GM12892 (cell line): Measurements from ENCODE around the gene PRDM2.

ENCODE experiments used
- DNase-seq: peaks from one replicate; pipeline ENCODE4 v3.0.0; 2011; ENCODE audit not compliant: insufficient read length
- FAIRE-seq: peaks from 2 replicates; lab custom pipeline; 2011; peaks lifted over from hg19 to GRCh38; lab: Jason Lieb, UNC
- POLR2A ChIP-seq: IDR thresholded peaks from 2 replicates; pipeline ENCODE4 v1.6.1; 2011; ENCODE audit warnings: low read depth, low read length, control low read depth
- POLR2AphosphoS5 ChIP-seq: IDR thresholded peaks from 2 replicates; pipeline ENCODE4 v1.6.1; 2011; ENCODE audit warnings: low read depth, low read length, control low read depth
- TAF1 ChIP-seq: IDR thresholded peaks from 2 replicates; pipeline ENCODE4 v1.6.1; 2011; ENCODE audit warnings: low read depth, mild to moderate bottlenecking, control low read depth, low read length, borderline replicate concordance

PRDM2 gene

DNA sequence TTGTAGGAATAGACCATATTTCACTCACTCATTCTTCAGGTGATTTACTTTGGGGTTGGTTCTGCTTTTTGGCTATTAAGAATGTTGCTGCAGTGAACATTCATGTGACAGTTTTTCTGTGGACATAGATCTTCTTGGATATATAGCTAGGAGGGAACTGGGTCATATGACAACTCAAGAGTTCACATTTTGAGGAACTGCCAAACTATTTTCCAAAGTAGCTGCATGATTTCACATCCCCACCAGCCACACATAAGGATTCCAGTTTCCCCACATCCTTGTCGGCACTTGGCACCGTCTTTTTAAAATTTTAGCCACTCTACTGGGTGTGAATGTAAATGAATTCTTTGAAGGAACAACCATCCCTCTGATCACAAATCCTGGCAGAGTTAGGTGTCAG is 126.0 kb downstream of the PRDM2 start:
- no peak for FAIRE-seq
- no peak for DNase-seq
- TF ChIP-seq POLR2A: no peak
- TF ChIP-seq POLR2AphosphoS5: no peak
- TF ChIP-seq TAF1: no peak

DNA sequence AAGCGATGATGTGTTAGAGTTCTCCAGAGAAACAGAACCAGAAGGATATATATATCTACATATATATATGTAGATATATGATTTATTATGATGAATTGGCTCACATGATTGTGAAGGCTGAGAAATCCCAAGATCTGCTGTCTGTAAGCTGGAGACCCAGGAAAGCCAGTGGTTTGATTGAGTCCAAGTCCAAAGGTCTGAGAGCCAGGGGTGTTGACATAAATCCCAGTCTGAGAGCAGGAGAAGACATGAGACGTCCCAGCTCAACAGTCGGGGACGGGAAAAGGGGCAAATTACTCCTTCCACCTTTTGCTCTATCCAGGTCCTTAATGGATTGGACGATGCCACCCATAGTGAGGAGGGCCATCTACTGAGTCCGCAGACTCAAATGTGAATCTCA is 126.6 kb downstream of the PRDM2 start:
- DNase-seq (no peak), FAIRE-seq (no peak)
- TF ChIP-seq TAF1 (no peak), POLR2AphosphoS5 (no peak), POLR2A (no peak)

DNA sequence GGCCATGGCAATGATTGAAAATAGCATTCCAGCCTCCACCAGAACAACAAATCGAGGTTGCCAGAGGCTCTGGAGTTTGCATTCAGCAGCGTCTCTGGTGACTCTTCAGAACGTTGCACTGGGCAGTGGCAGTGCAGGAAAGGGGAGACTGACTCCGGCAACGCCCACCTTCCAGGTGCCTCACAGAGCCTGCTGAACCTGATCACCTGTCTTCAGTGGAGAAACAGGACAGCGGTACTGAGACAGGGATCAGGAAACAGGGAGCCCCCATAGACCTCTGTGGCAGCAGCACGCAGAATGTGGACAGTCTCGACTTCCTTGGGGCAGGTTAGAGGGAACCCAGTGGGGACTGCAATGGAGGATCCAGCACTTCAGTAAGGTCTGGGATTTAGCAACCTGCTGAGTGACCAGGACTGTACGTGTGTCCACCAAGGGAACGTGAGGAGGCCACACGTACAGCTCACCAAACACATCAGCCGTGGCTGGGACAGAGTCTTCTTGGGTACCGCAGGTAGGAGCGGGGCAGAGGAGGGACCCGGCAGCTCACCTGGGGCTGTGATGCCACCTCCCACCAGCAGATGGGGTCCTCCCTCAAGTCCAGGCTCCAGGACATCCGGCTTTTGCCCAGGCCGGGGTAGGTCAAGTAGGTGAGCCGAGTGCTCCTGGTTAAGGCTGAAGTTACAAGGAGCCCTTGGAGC is 128.6 kb downstream of the PRDM2 start:
- FAIRE-seq: no peak
- peak; percentile 66 for DNase-seq
- TF ChIP-seq TAF1 (no peak), POLR2A (no peak), POLR2AphosphoS5 (no peak)

DNA sequence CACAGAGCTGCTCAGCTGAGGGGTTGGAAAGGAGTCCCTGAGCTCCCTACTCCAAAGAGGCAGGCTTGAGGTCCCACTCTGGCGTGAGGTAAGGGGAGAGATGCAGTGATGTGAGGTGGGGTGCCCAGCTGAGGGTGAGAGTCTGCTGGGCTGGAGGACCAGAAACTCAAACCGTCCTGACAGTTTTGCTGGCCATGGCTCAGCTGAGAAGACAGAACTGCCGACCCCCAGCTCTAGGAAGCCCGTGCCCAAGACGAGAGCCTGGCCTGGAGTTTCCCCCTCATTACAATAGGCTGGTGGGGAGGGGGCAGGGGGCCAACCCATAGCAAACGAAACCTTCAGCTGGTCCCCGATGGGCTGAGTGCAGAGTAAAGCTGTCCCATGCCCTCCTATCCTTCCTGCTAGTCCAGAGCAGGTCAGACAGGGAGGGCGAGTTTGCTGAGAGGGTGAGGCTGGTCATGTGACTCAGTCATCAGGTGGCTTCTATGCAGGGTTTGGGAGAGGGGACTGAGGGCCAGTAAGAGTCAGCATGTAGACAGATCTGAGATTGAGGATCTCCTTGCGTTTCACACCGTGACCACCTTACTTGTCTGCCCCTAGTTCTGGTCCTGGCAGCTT is 129.3 kb downstream of the PRDM2 start:
- DNase-seq: no peak
- no peak for FAIRE-seq
- TF ChIP-seq POLR2A: no peak
- TF ChIP-seq TAF1: no peak
- TF ChIP-seq POLR2AphosphoS5: no peak

DNA sequence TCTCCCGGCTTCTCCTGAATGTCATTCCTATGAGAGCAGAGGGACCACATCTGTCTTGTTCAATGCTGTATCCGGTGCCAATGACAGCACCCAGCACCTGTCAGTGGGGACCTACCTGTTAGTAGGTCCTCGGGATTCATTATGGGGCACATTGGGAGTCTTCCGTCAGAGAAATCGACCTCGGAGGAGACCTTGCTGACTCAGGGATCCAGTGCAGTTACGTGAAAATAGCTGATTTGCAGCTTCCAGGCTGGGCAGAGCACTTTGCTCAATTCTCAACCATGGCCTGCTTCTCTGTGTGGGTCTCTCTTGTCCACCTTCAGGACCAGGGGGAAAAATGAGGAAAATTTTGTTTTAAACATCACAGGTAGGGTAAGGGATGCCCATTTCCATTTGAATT is 130.2 kb downstream of the PRDM2 start:
- FAIRE-seq (no peak), DNase-seq (no peak)
- TF ChIP-seq POLR2AphosphoS5: no peak
- TF ChIP-seq POLR2A: no peak
- no peak for TF ChIP-seq TAF1

DNA sequence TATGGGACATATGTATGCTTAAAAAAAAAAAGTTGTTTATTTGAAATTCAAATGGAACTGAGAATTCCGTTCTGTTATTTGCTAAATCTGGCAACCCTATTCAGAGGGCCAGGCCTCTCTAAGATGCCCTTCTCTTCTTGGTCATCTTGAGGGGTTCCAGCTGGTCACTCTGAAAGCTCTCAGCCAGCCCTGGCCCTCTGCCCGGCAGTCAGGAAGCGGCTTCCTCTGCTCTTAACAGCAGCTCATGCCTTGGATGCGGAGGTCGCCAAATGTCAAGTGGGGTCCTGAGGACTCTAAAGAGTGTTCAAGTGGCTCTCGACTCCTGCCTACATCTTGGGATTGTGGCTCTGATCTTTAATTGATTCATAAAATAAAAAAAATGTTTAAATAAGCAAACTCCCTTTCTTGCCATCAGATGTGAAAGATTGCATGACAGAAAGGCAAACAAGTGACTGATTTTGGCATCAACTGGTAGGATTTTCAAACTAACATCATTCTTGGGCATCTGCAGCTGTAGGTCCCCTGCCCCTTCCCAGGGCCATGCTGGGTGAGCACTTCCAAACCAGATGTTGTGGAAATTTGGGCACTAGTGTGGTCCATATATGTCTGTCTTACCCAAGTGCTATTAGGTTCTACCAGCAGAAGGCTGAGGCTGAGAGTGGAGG is 130.8 kb downstream of the PRDM2 start:
- DNase-seq: no peak
- TF ChIP-seq POLR2AphosphoS5 (no peak), TAF1 (no peak), POLR2A (no peak)
- FAIRE-seq: no peak

DNA sequence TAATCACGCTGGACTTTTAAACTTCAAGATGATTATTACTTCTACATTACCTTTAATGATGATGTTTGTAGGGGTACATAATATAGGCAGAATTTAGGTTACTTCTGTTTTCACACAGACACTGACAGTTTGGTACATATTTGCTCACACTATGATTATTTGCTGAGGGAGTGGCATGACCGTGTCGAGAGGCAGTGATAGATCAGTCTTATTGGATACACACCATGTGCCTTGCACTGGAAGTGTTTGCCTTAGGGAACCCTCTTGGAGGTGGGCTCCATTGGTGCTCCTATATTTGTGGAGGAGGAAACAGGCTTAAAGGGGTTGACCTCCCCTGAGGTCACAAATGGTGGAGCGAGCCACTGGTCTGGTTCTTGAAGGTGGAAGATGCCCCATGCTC is 132.1 kb downstream of the PRDM2 start:
- no peak for FAIRE-seq
- TF ChIP-seq POLR2AphosphoS5: no peak
- TF ChIP-seq POLR2A: no peak
- TF ChIP-seq TAF1: no peak

DNA sequence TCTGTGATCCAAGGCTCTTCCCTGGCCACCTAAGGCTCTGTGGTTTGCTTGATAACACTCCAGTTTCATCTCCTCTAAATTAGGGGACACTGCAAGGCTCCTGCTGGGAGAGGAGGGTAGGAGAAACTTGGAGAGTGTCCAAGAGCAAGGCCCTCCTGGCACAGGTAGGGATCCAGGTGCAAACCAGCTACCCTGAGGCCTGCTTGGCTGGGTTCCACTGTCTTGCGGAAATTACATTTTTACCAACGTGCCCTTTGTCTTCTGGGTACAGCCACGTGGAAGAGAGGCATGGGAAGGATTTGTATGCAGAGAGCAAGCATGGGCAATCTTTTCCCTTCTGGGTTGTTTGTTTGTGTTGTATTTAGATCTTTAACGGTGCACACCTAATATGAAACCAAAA is 132.5 kb downstream of the PRDM2 start:
- FAIRE-seq (no peak), DNase-seq (no peak)
- TF ChIP-seq POLR2AphosphoS5 (no peak), POLR2A (no peak), TAF1 (no peak)

More for the DNA sequence above, 132.1 kb downstream of the PRDM2 start:
- no peak for DNase-seq

DNA sequence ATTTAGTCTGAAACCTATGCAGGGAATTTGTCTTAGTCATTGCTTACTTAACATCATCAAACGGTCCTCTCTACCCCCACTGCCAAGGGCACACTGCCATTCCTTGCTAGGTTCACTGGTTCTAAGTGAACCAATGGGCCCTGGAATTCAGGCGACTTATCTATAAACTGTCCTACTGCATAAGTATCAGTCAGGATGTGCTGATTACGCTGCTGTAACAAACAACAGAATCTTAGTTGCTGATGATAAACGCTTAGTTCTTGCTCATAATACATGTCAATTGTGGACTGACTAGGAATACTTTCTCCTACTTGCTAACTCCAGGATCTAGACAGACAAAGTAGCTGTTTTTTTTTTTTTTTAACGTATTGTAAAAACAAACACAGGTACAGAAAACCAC is 136.1 kb downstream of the PRDM2 start:
- FAIRE-seq (no peak), DNase-seq (no peak)
- TF ChIP-seq POLR2AphosphoS5 (no peak), TAF1 (no peak), POLR2A (no peak)

- no peak for TF ChIP-seq POLR2AphosphoS5
- no peak for TF ChIP-seq POLR2A
- TF ChIP-seq TAF1: no peak
- FAIRE-seq: no peak
- DNase-seq: no peak
These were observed 136.6 kb downstream of the PRDM2 start for GRCh38 chr1:13836631-13837030.

GRCh38 chr1:13838236-13838635 is 138.2 kb downstream of the PRDM2 start:
- DNase-seq (no peak), FAIRE-seq (no peak)
- no peak for TF ChIP-seq TAF1
- no peak for TF ChIP-seq POLR2A
